HG03571 (cell line): ENCODE measurements around the gene C1orf21.

Experiments
- ATAC-seq: cut with Tn5 transposase; IDR thresholded peaks from one replicate; pipeline ENCODE4 v1.9.1; 2021; ENCODE audit not compliant: unreplicated experiment

Gene C1orf21

DNA sequence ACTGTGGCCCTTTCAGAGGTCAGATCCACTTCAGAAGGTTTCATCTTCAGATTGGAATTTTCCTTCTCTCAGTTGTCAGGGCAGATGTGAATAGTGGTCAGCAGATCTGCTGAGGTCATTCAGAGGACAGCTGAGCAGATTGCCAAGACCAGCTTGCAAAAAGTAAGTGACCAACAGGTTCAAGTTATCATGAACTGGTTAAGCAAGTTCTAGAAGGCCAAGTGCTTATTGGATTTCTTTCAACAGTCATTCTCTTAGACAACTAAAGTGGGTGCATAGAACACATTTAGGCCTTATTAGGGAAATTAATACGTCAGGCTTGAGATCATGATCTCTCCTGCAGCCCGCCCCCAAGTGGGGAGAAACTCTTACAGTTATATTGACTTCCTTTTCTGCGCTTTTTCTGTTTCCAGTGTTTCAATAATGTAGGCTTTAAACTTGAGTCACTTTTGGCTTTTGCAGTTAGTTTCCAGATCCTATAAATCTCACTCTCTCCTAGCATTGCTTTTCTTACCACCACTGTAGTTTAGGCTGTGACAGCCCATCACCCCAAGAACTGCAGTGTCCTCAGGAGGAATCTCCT, 96.4 kb downstream of the C1orf21 start:
- ATAC-seq: no peak

DNA sequence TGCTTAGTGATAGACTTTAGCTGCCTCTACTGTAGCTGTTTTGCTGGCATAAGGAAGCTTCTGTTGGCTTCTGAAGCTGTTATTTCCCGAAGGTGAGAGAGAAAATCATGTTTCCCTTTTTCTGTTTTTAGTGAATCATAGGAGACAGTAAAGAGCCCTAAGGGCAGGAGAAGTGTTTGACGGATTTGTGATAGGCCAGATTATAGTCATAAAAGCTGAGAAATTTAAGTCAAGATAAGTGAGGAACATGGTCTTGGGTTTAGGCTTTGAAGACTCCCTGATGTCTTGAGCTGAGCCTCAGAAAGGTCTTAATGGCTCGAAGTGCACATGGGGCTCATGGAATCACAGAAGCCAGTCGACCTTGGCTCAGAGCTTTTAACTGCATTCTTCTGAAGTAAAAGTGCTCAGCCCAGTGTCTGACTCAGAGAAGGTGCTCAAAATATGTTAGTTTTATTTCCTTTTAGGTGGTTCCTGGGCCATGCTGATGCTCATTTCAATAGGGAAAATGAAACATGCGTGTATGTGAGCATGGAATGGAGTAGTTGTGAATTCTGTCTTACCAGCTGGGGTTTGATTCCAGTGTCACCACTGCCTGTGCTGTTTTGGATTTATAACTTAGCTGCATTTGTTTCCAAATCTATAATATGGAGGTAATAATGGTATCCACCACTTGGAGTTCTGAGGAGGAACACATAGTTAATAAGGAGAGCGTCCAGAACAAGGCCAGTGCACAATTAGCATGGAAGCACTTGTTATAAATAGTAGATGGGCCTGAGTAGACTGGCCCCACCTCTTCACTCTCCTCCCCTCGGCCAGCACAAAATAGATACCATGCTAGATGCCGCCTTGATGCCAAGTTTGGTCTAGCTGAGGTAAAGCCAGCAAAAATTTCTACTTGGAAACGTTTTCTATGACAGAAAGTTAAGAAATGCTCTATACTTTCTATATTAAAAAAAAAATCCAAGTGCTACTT, 99.2 kb downstream of the C1orf21 start:
- ATAC-seq: no peak

DNA sequence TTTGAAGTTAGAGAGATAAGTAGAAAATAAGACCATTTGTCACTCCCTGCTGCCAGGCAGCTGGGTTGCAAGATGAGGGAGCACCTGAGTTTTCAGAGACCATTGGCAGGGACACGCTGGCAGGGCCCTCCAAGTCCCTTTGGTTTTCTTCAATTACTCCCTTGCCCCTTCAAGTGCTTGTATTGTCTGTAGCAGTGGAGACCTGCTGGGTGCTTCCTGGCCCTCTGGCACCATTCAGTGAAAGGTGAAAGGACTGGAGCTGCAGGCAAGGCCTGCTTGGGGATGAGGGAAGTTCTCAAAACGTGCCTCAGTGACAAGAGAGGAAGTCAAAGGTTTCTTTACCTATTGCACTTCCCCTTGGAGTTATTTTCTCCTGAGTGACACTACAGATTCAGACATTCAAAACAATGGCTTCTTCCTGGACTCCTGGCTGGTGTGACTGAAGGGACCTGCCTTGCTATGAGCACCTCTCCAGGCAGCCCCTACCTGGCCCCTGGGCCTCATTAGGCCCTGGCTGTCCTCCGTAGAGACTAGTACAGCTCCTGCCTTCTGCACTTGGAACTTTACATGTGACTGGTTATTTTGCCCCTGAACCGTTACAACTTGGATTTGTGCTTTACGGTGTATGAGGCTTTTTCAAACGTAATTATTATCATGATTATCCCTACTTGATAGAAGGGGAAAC, 100.1 kb downstream of the C1orf21 start:
- no peak for ATAC-seq

DNA sequence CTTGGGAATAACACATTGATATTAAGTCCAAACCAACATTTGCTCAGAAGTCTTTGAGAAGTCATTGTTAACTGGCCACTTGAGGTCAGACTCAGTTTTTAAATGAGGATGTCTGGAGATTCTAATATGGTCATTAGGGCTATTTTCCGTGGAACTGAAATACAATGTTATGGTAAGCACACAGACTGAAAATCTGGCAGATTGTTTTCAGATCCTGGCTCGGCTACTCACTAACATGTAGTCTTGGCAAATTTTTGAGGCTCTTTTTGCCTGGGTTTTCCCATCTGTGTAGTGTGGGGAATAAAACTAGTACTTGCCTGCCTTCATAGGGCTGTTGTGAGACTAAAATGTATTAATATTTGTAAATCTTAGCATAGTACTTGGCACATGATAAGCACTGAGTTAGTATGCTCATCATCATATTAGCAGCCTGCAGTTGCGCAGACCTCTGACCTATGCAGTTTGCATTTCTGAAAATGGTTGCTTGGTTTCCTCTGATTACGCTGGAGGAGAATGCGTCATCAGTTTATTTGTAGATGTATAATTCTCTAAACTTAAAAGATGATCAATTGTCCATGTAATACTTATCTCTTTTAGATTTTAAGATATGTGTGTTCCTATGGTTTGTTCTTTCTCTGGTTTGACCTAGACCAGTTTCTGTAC, 100.8 kb downstream of the C1orf21 start:
- ATAC-seq: no peak

DNA sequence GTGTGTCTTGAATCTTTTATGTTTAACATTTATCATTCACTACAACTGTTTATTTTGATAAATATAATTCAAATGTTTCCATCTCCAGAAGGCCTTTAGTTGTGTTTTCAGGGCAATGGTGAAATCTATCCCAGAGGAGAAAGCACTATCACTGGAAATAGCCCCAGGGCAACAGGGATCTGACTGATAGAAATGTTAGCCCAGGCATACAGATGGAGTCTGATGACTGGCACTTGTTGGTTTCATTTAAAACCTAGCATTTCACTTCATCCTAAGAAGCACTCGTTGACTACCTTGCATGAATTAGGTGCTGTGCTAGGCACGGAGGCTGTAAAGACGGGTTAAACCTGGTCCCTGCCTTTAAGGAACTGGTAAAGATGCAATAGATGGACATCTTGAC, 103.1 kb downstream of the C1orf21 start:
- ATAC-seq: no peak

DNA sequence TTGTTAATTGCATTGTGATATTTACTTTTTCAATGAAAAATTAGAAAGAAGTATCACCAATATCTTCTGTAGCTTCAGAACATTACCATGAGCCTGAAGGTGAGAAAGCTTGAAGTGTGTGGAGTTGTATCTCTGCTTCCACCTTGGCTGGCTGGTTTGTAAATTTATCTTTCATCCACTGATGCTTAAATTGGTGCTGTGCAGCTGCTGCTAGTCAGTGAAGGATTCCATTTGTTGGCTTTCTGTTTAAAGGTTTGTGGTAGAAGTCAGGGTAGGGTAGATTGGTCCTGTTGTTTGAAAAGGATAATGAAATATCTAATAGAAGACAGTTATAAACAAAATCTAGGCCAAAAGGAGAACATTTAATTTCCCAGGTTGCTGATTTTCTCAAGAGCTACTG, 105.7 kb downstream of the C1orf21 start:
- no peak for ATAC-seq

DNA sequence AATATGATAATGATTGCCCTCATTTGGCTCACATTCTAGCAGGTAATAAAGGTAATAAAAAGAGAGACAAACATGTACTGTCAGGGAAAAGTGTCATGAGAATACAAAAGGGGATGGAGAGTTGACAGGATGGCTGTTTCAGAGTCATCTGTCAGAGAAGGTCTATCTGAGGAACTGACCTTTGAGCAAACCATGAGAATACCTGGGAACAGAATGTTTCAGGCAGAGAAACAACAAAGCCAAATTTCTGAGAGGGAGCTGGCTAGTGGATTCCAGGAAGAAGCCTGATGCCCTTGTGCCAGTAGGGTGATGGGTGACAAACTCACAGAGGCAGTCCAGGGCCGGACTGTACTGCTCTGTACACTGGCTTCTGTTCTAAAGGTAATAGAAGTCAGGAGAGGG, 107.2 kb downstream of the C1orf21 start:
- ATAC-seq: no peak

DNA sequence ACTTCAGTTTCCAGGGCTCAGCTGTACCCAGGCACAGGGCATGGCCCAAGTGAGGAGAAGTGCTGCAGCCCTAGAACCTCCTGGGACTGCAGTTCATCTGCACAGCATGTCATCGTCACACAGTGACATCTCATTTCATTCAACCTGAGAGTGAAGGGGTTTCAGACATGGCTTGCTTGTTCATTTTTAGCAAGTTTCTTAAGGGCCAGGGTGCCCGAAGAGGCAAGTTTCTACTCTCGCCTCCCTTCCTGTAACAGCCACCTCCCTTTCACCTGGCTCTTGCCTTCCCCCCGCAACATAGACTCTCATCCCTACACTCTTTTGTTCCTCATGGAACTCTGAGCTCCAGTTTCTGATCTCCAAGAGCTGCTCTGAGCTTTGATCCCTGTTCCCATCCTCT, 108.1 kb downstream of the C1orf21 start:
- ATAC-seq: peak; percentile 59

DNA sequence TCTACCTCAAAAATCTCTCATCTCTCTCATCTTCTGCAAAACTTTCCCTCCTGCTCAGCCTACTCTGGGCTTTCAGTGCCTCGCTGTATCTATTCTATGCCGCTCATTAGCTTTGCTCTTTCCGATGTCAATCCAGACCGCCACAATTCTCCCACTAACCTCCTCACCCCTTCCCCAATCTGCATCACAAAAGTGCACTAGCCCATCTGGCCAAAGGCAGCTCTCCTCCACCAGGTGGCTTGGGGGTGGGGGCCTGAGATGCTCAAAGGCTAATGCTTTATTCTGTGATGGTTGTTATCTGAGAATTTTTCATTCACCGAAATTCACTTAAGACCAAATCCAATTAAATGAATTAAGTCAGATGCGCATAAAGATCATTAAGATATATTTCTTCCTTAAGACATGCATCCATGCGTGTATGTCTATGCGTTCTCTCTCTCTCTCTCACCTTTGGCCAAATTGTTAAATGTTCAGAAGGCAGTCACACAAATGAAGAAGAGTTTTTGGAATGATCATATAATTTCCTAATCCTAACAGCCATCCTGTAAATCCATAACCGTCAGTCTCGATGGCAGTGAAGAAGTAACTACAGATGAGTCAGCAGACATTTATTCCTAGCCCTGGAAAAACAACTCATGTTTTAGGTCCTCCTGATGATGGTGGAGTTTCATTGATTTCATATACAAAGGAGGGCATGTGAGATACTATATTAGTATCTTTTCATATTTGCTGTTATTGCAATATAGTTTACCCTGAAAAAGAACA, 111.3 kb downstream of the C1orf21 start:
- no peak for ATAC-seq

DNA sequence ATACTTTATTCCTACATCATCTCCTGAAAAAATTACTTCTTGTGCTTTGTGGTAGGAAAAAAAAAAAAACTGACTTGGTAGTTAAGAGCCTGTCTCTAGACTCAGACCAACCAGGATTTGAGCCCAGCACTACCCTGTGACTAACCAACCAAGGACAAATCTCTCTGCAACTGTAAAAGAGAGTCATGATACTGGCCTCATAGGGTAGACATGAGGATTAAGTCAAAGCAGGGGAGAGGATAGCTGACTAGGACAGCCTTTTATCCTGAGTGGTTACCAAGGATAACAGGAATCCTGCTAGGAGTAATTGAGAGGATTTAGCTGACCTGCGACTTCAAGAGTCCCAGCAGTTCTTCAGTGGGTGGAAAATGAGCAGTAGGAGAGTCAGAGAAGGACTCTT, 112.8 kb downstream of the C1orf21 start:
- no peak for ATAC-seq

DNA sequence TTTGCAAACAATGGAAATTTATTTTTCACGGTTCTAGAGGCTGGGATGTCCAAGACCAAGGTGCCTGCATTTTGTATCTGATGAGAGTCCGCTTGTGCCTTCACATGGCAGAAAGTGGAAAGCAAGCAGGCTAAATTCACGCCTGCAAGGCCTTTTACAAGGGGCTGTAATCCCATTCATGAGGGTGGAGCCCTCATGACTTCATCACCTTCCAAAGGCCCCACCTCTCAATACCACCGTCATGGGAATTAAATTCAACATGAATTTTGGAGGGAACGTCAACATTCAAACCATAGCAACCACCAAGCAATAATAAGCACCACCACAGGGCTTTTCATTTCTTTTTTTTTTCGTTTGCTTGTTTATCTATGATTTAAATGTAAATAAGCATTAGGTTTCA, 115.3 kb downstream of the C1orf21 start:
- no peak for ATAC-seq

DNA sequence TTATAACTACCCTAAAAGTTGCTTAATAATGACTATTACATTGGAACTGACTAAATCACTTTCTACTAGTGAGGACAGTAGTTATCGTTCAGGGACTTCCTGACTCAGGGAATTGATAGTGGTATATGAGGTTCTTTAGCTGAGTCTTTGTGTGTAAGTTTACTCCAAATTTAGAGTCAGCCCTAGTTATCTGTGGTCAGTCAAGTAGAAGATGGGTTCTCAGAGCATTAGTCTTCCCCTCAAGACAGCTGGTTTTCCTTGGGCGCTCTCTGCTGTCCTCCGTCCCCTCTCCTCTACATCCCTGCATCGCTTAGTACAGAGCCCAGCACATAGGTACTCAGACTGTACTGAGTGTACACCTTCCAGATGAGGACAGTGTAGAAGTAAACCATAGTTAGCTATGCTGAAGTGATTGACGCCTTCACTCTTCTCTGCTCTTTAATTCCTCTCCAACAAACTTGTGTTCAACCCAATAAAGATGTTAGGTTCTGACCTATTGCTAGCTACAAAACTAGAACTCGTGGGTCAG, 116.5 kb downstream of the C1orf21 start:
- no peak for ATAC-seq

DNA sequence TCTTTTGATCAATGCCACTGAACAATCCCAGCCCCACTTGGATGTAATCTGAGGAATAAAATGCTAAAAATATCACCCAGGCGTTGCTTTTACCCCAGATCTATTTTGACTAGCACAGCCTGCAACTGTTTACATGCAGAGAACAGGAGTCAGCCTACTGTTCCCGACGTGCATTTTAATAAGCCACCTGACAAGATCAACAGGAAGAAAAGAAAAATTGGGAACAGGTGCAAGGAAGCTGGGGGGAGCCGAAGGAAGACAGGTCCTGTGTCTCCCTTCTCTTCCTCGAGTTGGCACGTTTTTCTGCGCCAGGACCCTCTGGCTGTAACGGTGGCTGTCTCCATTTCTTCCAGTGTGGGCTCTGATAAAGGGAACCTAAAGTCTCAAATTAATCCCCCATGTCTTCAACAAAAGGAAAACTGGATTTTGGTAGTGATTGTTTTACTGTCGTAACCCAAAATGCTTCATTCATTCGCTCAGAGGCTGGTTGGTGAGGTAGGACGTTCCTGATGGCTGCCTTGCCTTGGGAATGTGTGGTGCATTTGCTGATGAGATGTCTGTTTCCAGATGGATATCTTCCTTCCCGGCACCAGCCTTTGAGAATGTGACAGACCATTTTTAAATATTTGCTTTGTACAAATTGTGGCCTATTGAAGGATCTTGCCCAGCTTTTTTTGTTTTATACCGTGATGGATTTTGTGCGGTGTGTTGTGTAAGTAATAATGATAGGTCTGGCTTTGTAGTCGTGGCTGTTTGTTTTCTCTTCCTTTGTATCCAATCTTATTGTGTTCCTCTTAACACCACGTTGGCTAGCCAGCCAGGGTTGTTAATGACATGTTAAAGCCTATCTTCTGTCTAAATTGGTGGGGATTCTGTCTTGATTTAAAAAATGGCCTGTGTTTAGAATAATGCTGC, 117.5 kb downstream of the C1orf21 start:
- ATAC-seq: no peak

DNA sequence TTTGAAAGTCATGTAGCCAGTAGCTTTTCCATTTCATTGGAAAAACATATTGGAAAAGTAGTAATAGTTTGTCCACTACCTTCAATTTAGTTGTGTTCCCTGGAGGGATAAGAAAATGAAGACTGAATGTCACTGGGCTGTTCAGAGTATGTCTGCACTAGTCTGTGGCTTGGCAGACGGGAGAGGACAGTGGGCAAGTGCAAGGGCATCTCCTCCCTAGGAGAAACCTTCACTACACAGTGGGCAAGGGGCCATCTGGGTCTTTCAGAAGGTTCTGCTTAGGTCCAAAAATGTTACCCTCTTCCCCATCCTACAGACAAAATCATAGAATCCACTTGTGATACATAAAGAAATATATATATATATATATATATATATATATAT, 118.1 kb downstream of the C1orf21 start:
- ATAC-seq: no peak

DNA sequence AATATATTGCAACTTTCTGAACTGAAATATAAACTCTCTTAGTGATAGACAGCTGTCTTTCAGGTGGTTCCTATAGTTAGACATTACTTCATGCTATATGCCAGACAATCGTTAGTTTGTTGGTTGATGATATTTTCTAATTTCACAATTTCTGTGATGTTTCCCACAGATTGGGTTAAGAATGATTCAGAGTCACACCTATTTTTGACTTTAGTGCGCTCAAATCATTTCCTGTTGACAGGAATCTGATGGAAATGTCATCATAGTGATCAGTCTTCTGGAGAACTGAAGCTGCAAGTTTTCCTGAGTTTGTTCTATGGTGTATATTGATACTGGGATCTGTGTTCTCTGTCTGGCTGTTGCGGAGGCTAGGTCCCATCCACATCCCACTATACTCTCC, 119.7 kb downstream of the C1orf21 start:
- ATAC-seq: no peak

DNA sequence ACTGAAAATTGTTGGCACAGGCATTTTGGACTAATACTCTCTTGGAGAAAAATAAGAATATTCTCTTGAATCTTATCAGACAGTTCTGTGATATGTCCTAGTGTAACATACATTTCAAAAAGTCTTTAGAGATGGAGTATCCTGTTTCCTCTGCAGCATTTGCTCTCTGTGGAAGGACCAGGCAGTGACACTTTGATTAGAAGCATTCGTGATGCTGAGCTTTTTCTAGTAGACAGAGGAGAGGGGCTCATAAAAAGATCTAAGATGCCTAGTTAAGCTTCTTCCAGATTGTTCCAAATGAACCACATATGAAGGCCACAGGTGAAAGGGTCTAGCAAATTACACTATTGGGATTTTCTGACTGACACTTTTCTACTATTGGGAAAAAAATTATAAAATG, 120.3 kb downstream of the C1orf21 start:
- no peak for ATAC-seq

DNA sequence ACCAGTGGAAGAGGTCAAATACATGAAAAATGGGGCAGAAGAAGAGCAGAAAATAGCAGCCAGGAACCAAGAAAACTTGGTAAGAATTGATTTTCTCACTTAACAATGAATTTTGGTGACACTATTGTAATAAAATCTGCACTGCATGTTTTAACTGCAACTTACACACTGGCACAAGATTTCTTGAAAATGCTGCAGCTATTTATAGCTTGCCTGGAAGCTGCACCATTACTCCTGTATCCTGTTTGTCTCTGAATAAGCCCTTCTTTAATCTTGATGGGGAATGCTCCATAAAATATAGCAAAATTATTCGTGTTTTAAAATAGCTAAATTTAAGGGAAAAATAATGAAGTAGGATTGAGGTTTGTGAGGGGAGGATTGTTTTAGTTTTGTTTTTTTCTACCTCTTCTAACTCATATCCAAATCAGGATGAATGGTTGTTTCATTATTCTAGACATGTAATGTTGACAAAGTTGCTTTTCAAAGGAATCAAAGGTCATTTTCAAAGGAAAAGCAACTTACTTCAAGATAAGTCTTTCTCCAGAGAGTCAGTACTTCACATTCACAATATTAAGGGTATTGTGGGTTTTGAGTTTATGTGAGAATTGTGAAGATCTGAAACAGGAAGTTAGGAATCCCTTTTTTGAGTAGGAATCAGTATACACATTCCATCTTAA, 120.9 kb downstream of the C1orf21 start:
- ATAC-seq: no peak

DNA sequence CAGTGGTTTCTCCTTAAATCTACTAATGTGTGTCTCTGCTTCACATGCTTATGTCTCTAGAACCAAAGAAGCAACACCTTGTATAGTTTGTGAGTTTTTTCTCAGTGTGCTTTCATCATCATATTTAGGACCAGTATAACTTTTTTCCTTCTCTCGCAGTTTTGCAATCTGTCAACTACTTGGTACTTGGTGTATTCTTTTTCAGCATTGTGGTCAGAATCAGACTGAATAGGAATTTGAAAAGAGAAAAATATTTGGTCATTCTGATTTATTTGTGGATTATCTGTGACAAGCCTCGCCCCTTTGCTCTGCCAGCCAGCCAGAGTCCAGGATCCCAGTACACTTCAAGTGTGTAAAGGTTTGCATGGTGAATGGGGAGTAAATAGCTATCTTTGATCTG, 122.3 kb downstream of the C1orf21 start:
- ATAC-seq: no peak

DNA sequence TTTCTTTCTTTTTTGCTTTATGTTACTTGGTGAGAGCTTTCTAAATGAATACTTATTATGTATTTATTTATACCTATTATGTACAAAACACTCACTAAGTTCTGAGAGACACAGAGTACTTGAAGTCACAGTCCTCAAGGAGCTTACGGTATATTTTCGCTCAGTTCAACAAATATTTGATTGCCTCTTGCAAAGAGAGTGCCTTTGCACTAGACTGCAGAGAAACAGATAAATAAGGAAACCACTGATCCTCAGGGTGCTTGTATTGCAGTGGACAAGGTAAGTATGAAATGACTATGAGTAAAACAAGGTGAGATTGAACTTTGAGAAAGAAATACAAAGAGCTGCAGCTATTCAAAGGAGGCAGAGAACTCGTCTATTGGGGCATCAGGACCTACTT, 123.3 kb downstream of the C1orf21 start:
- ATAC-seq: no peak
